Stimulated activated CD8-positive, alpha-beta memory T cell treated with anti-CD3 and anti-CD28 coated beads, Interleukin-7, amount 100 ng/mL, for 48 hours (primary cell): ENCODE results near the gene TOLLIP.

Experiments used
- DNase-seq, 2 donors: peaks; one replicate each; pipeline ENCODE4 v3.0.0-alpha.2; 2020; ENCODE audit warnings: low read depth in 1 of 2; ENCODE audit errors: extremely low read depth in 1 of 2

TOLLIP gene

GRCh38 chr11:1317993-1318392 lies 8.6 kb upstream of the TOLLIP start:
- DNase-seq, result no peak

- DNase-seq, result no peak
Observed at GRCh38 chr11:1317432-1317831, 8.0 kb upstream of the TOLLIP start.

GRCh38 chr11:1310772-1311468 lies 1.5 kb upstream of the TOLLIP start:
- DNase-seq, result no peak

GRCh38 chr11:1310318-1310687 lies 871 bp upstream of the TOLLIP start:
- no peak for DNase-seq

DNA sequence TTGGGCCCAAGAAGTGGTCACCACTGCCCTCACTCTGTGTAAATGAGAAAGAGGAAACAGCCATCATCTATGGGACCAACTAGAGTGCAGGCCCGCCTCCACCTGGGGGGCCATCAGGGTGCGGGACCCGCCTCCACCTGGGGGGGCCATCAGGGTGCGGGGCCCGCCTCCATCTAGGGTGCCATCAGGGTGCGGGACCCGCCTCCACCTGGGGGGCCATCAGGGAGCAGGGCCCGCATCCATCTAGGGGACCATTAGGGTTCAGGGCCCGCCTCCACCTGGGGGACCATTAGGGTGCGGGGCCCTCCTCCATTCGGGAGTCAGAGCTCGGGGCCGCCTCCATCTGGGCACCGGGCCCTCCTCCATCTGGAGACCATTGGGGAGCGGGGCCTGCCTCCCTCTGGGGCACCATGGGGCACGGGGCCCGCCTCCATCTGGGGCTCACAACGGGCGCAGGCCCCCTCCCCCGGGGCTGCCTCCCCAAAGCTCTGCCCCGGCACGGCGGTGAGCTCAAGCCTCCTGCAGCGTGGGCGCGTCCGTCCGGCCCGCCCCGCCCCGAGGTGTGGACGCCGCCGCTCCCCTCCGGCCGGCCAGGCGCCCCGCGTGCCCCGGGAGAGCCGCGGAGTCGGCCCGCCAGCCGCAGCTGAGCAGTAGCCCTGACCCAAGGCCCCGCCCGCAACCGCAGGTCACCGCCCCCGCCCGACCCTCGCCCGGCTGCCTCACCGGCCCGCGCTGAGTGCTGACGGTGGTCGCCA lies 512 bp downstream of the TOLLIP start:
- no peak for DNase-seq

DNA sequence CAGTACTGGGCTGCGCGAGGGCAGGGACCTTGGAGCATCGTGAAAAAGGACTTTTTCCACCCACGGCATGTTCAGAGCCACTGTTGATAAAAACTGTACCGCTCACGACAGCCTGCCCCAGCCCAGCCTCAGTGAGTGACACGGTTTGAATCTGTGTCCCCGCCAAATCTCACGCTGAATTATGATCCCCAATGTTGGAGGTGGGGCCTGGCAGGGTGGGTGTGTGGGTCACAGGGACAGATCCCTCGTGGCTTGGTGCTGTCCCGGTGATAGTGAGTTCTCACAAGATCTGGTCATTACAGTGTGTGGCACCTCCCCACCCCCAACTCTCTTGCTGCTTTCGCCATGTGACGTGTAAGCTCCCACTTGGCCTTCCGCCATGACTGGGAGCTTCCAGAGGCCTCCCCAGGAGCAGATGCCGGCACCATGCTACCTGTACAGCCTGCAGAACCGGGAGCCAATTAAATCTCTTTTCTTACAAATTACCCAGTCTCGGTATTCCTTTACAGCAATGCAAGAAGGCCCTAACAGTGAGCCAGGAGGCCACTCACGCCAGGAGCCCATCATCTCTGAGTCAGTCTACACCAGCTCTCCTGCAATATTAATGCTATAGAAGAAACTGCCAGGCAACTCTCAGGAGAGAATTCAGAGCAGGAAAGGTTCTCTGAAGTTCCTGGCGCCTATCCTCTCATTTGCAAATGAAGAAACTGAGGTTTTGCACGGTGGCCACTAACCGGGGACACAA lies 1.3 kb downstream of the TOLLIP start:
- no peak for DNase-seq

- DNase-seq, result no peak
Observed at GRCh38 chr11:1307163-1307870, 2.1 kb downstream of the TOLLIP start.

DNA sequence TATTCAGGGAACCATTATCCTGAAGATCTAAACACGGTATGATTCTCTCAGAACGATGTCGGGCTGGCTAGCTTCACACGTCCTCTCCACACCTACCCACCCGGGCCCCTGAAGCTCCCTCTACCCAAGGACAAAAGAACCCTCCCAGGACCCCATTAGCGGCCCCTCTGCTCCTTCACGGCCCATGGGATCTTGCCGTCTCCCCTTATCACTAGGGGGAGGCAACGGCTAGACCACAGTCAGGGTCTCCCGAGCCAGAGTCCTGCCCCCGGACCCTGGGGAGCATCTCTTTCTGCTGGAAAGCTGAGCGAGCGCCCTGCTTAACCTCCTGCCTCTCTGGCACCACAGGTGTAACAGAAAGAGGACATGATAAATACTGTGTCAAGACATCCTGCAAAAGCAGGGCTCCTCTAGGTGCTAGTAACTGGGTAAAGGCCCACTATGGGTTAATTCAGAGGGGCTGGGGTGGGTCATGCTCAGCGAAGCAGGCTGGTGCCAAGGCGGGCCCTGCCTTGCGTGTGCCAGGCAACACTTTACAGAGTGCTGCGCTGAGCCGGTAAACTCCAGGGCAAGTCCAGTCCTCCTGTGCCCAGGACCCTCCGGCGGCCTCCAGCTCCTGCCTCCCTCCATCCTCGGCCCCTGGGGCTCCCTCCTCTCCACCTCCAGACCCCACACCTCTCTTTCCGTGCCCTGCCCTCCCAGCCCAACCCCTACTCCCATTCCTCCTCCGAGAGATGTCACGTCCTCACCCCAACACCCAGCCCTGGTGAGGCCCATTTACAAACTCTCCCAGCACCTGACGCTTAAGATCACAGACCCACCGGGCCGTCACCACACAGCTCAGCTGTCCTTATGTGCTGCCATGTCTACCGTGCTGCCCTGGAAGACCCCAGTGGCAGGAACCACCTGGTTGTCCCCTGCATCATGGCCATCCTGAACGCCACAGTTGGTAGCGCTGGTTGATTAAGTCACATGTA lies 3.0 kb downstream of the TOLLIP start:
- DNase-seq, result no peak

GRCh38 chr11:1305501-1306056 lies 3.9 kb downstream of the TOLLIP start:
- no peak for DNase-seq

DNA sequence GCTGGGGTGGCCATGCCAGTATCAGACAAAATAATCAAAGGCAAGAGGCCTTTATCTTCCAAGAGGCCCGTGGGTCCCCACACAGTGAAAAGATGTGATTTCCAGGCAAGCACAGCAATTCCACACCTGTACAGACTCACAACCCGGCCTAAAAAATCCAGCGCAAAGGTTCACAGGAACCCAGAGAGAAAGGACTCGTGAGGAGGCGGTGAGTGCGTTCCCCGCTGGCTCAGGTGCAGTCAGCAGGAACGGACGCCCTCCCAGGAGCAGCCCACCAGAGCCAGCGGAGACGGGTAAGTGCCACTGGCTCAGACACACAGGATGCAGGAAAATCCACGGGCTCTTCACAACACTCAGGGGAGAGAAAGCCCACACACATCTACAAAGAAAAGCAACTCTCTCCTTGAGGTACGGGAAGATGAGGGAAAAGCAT lies 4.4 kb downstream of the TOLLIP start:
- no peak for DNase-seq

- DNase-seq, result no peak
Observed at GRCh38 chr11:1304380-1304779, 5.1 kb downstream of the TOLLIP start.

GRCh38 chr11:1303973-1304372 lies 5.5 kb downstream of the TOLLIP start:
- DNase-seq, result no peak

DNA sequence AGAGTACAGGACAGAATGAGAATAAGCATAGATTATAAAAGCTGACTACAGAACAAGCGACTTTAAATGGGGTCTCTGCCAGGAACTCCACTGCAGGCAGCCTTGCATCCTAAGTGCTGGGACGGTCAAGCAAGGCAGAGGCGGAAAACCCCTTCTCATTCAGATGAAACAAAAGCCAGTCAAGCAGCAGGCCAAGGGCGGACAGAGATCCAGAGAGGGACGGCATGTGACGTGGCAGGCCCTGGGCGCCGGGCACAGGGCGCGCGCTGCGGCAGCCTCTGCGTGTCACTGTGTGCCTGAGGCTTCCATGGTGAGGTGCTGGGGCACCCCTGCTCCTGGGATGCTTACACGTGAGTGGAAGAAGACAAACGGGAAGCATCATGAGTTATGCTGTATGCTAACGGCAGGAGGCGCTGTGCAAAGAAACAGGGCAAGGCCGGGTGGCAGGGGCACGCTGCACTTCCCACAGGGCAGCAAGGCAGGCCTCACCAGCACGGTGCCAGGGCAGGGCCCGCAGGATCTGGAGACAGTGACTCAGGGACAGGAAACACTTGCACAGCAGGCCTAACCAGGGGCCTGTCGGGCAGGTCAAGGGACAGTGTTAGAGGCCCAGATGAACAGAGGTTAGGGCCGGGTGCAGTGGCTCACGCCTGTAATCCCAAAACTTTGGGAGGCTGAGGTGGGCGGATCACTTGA lies 6.2 kb downstream of the TOLLIP start:
- DNase-seq, result no peak

DNA sequence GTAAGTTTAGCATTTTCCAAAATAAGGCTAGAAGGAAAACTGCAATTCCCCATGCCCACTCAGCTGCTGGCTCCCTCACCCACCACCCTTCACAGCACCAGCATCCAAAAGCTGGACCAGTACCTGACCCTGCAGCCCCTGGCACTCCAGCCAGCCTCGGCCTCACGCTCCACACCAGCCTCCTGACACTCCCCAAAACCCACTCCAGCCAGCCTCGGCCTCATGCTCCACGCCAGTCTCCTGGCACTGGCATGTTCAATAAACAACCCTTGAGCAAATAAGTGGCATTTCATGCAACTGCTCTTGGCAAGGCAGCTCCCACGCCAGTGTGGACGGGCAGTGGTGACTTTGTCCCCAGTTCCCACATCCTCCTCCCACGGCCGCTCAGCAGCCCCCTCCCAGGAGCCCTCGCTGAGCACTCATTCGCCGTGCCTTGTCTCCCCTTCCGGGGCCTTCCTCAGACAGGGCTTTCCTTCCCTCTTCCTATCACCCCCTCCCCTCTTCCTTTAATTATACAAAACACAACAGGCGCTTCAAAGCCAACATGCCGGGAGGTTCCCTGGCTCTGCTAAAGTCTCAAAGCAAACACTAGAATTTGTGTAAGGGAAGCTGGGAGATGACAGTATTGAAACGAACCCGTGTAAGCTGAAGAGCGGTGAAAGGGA lies 6.8 kb downstream of the TOLLIP start:
- DNase-seq, result no peak

- DNase-seq, result no peak
Observed at GRCh38 chr11:1302041-1302460, 7.4 kb downstream of the TOLLIP start.

DNA sequence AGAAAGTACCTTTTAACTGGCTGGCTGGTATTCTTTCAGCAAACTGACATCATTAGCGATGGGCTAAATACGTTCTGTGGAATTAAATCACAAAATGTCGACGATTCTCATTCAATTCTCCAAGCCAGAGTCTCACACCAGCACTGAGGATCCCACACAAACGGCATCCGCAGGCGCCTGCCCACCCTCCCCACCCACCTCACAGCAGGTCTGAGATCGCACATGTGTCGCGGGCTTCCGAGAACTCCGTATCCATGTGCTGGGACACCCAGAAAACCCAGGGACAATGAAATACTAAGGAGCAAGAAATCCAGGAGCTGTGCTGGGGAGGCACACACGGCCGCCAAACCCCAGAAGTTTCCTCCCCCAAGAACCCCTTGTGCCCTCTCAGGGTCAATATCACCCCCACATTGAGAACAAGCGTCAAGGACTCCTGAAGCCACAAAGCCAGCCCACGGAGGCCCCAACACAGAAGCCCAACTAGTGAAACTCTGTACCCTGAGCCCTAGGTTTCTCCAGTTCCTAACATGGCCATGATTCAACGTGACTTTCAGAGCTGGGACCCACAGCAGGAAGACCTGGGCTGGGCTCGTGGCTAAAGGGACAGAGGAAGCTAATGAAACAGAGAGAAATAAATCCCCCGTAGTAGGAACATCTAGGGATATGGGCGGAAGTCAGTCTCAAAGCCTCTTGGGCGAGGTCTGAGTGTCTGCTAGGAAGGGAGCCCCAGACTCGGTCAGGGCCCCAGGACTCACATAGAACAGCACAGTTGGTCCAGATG lies 8.0 kb downstream of the TOLLIP start:
- DNase-seq, result no peak

- no peak for DNase-seq
Observed at GRCh38 chr11:1300569-1301187, 8.8 kb downstream of the TOLLIP start.
